NCI-H69 (cell line): ENCODE data around the gene ZDHHC8.
"Not testable (repeated sequence)": the region's sequence is repeated elsewhere in the genome, so short reads cannot be mapped to it uniquely, and the experiment has no call there.

Experiments used
- DNase-seq: peaks from one replicate; lab custom pipeline; 2025; lab: John Stamatoyannopoulos, UW

The ZDHHC8 gene

DNA sequence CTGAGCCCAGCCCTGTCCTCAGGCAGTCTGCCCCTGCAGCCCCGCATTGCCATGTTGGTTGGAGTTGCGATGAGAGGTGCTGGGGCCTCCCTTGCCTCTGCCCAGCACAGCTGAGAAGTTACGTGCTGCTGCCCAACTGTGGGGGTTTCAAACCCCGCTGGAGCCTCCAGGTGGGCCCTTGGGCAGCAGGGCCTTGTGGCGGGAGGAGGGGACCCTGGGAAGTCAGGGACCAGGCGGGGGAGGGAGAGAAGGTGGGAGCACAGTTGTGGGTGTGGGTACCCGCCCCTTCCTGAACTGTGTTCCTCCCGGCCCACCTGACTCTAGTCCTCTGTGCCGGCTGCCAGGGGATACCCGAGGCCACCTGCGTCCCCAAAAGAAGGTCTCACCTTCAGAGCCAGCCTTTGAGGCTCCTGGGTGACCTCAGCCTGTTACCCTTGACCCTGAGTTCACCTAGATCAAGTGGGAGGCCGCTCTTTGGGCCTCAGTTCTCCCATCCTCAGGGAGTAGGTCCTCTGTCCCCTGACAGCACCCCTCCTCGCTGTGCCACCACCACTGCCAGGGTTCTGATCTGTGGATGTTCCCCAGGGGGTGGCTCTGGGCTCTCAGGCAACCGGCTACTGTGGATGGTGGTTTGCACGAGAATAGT lies 26.9 kb downstream of the ZDHHC8 start:
- no peak for DNase-seq

DNA sequence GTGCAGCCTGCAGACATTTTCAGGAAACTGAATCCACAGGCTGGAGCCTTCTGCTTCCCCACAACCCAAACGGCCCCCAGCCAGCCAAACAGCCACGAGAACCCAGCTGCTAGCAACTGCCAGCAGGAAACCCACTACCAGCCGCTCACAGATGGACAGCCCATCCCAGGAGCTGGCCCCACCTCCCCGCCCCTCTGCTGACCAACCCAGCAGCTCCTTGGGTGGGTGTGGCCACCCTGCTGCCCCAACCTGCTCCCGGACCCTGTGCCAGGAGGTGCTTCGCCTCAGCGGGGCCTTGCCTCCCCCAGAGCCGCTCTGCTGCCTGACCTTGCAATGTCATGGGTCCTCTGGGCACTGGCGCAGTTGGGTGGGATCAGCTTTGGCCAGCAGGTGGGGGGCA lies 27.5 kb downstream of the ZDHHC8 start:
- DNase-seq, result peak; percentile 63

GRCh38 chr22:20159531-20159930 lies 27.9 kb downstream of the ZDHHC8 start:
- not testable (repeated sequence) for DNase-seq

DNA sequence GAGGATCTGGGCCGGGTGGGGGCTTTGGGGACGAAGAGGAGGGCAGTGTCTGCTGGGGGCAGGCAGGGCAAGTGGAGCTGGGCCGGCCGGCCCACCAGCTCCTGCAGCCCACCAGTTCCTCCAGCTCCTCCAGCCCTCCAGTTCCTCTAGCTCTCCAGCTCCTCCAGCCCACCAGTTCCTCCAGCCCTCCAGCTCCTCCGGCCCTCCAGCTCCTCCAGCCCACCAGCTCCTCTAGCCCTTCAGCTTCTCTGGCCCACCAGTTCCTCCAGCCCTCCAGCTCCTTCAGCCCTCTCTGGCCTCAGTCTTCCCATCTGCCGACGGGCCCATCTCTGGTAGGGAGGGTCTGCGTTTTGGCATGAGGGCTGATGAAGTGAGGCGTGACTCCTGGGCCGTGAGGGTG lies 28.4 kb downstream of the ZDHHC8 start:
- no peak for DNase-seq

DNA sequence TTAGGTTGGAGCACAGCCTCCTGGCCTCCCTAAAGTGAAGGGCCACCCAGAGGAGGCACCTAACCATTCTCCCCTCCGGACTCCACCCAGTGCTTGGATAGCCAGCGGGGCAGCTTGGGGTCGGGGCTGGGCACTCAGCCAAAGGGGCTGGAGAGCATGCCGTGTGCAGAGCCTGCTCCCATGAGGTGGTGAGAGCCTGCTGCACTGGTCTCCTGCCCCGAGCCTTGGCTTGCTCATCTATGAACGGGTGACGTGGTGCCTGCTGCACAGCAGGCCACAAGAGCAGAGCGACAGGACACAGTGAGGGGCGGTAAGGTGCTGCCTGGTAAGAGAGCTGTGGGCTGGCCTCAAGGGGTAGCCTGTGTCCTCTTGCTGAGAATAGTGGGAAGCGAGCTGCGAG lies 33.3 kb downstream of the ZDHHC8 start:
- DNase-seq, result peak; percentile 62

DNA sequence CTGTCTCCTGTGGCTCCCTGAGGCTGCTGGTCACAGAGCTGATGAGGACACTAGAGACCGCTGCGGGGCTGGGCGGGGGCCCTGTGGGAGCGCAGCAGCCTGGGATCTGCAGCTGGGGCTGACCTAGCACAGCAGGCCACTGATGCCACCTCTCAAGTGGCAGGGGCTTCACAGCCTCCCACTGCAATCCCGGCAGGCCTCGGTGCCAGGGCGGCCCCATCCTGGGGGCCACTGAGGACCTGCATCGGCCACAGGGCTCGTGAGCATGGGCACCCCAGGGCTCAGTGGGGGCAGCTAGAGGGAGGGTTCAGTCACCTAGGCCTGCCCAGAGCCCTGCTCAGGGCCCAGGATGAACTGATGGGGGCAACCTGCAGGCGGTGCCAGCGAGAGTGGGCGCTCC lies 33.8 kb downstream of the ZDHHC8 start:
- DNase-seq, result no peak

DNA sequence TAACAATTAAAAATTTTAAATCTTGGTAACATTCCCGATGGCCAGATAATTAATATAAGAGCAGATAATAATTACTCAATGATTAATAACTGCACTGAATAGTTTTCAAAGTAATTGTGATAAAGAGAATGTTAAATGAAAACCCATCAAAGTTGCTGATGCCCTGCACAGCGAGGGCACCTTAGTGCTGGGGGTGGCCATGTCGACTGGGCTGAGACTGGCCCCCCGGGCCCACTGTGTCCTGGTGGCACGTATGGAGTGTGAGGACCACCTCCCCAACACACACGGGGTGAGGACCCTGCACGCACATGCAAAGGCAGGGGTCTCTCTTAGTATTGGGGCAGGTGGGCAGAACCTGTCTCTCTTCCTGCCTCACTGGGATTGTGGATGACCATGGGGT lies 34.3 kb downstream of the ZDHHC8 start:
- DNase-seq, result no peak

DNA sequence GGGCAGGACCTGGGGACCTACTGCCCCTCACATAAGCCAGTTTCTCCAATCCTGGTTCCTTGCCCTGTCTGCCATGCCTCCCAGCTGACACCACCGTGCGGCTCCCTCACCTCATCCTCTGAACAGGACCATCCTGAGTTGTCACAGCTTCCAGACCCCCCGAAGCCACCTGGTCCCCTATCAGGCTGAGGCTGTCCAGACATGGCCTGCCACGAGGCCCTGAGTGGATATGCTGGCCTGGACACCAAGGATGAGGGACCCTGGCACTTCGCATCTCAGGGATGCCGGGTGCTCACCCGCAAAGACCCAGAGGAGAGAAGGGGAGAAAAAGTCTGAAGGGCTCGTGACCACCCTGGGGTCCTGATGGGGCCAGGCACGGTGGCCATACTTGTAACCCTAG lies 35.1 kb downstream of the ZDHHC8 start:
- DNase-seq, result no peak

- no peak for DNase-seq
Observed at GRCh38 chr22:20167643-20168322, 36.2 kb downstream of the ZDHHC8 start.

DNA sequence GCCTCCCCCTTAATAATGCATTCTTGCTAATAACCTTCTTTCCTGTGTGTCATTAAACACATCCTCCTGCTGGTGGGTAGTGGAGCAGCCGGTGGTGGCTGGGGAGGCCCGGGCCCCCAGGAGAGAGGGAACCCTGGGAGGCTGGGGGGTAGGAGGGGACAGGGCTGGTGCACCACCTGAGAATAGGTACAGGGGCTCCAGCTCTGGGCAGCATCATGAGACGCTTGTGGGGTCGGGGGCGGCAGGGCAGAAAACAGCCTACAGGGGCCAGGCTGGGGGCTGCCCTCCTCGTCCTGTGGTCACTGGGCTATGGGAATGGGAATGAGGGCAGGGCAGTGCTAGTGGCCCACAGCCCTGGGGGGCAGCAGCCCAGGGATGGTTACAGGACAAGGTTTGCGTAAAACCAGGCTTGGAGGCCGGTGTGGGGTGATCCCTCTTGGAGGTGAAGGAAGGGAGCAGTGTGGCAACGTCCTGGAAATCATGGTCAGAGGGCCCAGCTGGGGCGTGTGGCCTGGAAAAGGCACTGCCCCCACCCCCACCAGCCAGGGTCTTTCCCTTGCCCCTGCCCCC lies 37.7 kb downstream of the ZDHHC8 start:
- DNase-seq, result no peak

DNA sequence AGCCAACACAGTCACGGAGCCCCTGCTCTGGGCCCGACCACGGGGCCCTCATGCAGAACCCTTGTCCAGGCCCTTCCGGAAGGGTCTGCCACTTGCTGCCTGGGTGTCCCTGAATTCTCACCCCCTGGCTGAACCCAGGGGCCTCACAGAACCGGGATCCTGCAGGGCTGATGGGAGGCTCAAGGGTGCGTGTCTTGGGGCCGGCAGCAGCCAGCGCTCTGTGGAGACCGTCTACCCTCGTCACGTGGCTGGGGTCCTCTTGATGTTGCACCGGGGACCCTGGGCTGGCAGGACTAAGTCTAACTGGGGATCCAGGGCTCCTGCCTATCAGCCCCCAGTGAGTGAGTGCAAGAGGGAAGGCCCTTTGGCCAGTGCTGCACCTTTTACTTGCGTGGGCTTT lies 38.6 kb downstream of the ZDHHC8 start:
- DNase-seq, result no peak

DNA sequence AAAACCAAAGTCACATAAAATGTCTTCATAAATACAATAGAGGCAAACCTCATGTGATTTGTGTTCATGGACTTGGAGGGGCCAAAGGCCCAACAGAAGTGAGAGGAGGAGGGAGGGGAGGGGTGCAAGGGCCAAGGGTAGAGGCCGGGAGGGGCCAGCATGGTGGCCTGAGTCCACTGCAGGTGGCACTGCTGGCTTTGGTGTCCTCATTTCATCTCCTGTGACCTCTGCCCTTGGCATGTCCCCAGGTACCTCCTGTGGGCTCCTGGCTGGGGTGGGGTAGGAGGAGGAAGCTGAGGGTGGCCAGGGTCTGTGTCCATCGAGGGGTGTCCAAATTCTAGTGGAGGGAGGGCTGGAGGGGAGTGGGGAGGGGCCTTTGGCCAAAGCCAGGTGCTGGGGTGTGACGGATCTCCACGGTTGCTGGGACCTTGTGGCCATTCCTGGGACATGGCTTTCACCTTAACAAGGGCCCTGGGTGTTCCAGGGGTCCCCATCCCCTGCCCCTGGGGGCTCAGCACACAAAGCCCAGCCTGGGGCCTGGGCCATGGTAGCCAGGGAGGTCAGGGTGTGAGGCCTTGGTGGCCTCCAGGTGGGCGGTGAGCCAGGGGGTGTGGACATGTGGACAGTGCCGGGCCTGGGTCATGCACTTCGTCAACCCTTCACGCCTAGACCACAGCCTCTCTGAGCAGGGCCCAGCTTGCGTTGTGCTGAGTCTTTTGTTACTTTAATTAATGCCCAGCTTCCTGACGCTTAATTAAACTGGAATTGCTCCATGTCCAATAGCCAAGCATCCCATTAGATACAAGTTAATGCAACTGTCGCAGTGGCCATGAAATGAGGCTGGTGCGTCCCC lies 39.9 kb downstream of the ZDHHC8 start:
- peak; percentile 47 for DNase-seq

DNA sequence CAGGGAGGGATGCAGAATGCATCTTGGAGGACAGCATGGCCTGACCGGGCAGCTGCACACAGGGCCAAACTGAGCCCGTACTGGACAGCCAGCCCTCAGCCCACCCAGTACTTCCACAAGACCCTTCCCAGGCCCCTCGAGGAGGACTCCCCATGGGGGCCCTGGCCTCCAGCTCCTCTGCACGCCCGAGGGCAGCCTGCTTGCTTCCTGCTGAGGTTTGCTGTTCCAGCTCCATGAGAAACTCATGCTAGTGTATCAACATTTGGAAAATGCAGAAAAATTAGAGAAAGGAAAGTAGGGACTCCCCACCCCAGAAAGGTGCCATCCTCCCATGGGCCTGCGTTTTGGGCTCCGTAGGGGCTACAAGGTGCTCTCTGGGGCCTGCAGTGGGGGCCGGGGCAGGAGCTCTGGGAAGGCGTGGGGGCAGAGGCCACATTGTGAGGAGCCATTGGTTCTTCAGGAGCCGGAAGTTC lies 40.6 kb downstream of the ZDHHC8 start:
- no peak for DNase-seq

GRCh38 chr22:20173246-20173645 lies 41.6 kb downstream of the ZDHHC8 start:
- no peak for DNase-seq

- peak; percentile 87 for DNase-seq
Observed at GRCh38 chr22:20173772-20174171, 42.2 kb downstream of the ZDHHC8 start.

DNA sequence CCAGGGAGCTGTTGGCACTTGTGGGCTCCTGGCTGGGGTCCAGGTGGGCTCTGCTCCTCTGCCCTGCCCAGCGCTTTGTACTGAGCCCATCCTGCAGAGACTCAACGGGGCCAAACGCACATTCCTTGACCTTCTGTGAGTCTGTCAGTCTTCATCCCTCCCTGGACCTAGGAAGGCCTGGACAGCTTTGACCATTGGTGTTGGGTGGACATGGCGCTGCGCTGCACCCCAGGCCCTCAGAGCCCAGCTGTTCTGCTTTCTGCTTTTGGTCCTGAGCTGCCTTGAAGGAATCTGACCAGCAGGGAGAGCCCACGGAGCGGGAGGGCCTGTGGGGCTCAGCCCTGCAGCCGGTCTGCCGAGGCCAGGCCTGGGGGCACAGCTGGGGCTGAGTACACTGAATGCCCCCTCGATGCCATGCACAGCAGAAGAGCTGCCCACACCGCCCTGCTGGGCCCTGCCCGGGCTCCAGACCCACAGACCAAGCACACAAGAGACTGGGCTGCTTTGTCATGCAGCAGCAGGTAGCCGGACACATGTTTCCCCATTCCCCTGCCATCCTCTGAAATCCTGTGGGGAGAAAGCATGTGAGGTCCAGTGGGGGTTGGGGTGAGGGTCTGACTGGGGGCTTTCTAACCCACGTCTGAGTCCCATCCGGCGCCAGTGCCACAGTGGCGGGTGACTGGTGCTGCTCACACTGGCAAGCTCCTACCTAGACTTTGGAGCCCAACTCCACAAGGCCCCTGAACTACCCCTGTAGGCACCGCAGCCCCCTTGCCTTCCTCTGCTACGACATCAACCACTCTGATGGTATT lies 43.4 kb downstream of the ZDHHC8 start:
- peak; percentile 54 for DNase-seq

DNA sequence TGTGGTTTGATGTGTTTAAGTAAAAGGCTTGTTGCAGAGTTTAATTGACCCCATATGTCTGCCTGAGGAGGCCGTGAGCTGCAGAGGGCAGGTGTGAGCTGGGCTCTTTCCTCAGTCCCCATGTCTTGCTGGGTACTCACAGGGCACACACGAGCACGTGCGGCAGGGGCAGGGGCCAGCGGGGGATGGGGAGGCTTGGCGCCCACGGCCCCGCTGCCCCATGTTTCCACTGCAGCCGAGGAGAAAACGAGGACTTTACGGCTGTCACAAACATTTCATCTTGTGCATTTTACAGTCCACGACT lies 43.9 kb downstream of the ZDHHC8 start:
- DNase-seq, result peak; percentile 26

- no peak for DNase-seq
Observed at GRCh38 chr22:20176421-20177085, 44.9 kb downstream of the ZDHHC8 start.

DNA sequence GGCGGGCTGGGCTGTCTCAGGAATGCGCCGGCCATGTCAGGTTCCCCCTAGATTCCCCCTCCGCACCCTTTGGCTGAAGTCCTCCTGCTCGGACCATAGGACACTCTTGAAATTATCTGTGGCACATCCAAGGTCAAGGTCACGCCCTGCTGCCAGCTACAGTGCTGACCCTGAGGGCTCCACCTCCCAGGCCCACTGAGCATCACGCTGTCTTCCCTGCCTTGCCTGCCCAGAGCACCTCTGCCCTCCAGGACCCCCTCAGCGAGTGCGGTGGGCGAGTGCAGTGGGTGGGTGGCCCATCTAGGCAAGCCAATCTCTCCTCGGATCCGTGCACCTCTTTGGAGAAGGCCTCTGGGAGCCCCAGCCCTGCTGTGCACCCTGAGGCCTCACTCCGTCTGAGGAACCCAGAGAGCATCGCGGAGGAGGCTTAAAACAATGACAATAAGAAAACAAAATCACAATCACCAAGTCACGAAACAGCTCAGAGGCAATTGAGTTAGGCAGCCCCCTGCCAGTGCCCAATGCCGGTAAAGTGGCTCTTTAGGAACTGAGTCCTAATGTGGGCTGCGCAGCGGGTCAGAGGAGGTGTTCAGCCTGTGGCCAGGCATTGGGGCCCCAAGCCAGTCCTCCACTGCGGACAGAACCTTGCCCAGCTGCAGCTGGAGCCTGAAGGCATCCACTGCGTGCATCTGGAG lies 45.8 kb downstream of the ZDHHC8 start:
- no peak for DNase-seq

GRCh38 chr22:20178075-20178914 lies 46.7 kb downstream of the ZDHHC8 start:
- peak; percentile 78 for DNase-seq
